ENCODE measurements around the gene MYH9. TPM values are rescaled to one million over a fixed set of nuclear protein-coding genes. Genes with fewer than 3 reads are reported as not detected.

The MYH9 gene
- total RNA-seq, 1 donor from 2014 or later = 378 TPM

GRCh38 chr22:36325154-36326031 lies 62.4 kb downstream of the MYH9 start:
- DNase-seq (ENCODE audit: low read depth) (peak; percentile 86), FAIRE-seq (peak; percentile 89)
- no peak overlapping the region for H3K4me3 ChIP-seq (ENCODE audit: low read depth, low read length)
- TF ChIP-seq CTCF (IDR thresholded peaks at IDR 0.05; ENCODE audit: insufficient read depth, low read length, severe bottlenecking) = no peak
- peaks cover 66% of the 10 kb centered on the region for H3K36me3 ChIP-seq (ENCODE audit: control insufficient read depth, insufficient read depth, low read length)
- no peaks in the 10 kb centered on the region for H3K27me3 ChIP-seq (ENCODE audit: control insufficient read depth, insufficient read depth, low read length)

GRCh38 chr22:36324414-36324813 lies 63.4 kb downstream of the MYH9 start:
- Histone ChIP-seq H3K36me3 (ENCODE audit: control insufficient read depth, insufficient read depth, low read length) (peaks cover 73% of the 10 kb centered on the region), H3K27me3 (ENCODE audit: control insufficient read depth, insufficient read depth, low read length) (no peaks in the 10 kb centered on the region), H3K4me3 (ENCODE audit: low read depth, low read length) (no peak overlapping the region)
- DNase-seq (ENCODE audit: low read depth) (no peak), FAIRE-seq (no peak)
- TF ChIP-seq CTCF (IDR thresholded peaks at IDR 0.05; ENCODE audit: insufficient read depth, low read length, severe bottlenecking) = no peak

- FAIRE-seq = no peak
- no peak for DNase-seq (ENCODE audit: low read depth)
- Histone ChIP-seq H3K27me3 (ENCODE audit: control insufficient read depth, insufficient read depth, low read length) (no peaks in the 10 kb centered on the region), H3K4me3 (ENCODE audit: low read depth, low read length) (no peak overlapping the region), H3K36me3 (ENCODE audit: control insufficient read depth, insufficient read depth, low read length) (peaks cover 75% of the 10 kb centered on the region)
- no peak for TF ChIP-seq CTCF (IDR thresholded peaks at IDR 0.05; ENCODE audit: insufficient read depth, low read length, severe bottlenecking)
These were observed 63.9 kb downstream of the MYH9 start for GRCh38 chr22:36323855-36324331.

- no peak for DNase-seq (ENCODE audit: low read depth)
- FAIRE-seq = no peak
- peaks cover 77% of the 10 kb centered on the region for H3K36me3 ChIP-seq (ENCODE audit: control insufficient read depth, insufficient read depth, low read length)
- TF ChIP-seq CTCF (IDR thresholded peaks at IDR 0.05; ENCODE audit: insufficient read depth, low read length, severe bottlenecking) = no peak
- H3K4me3 ChIP-seq (ENCODE audit: low read depth, low read length) = no peak overlapping the region
- no peaks in the 10 kb centered on the region for H3K27me3 ChIP-seq (ENCODE audit: control insufficient read depth, insufficient read depth, low read length)
These were observed 64.4 kb downstream of the MYH9 start for GRCh38 chr22:36323182-36323854.

- no peak overlapping the region for H3K4me3 ChIP-seq (ENCODE audit: low read depth, low read length)
- H3K36me3 ChIP-seq (ENCODE audit: control insufficient read depth, insufficient read depth, low read length) = peaks cover 79% of the 10 kb centered on the region
- TF ChIP-seq CTCF (IDR thresholded peaks at IDR 0.05; ENCODE audit: insufficient read depth, low read length, severe bottlenecking) = no peak
- no peaks in the 10 kb centered on the region for H3K27me3 ChIP-seq (ENCODE audit: control insufficient read depth, insufficient read depth, low read length)
- FAIRE-seq = no peak
- no peak for DNase-seq (ENCODE audit: low read depth)
These were observed 65.2 kb downstream of the MYH9 start for GRCh38 chr22:36322602-36322915.

All from bronchial epithelial cell (primary cell).